K562 (cell line): ENCODE results near the gene PAFAH2. TPM values are rescaled to one million over a fixed set of nuclear protein-coding genes. Genes with fewer than 3 reads are reported as not detected.

Experiments used
- BRD4 ChIP-seq: fragments of 200-600 bp; sonication (generic); IDR thresholded peaks from 2 replicates; pipeline ENCODE4 v1.6.1; 2017; ENCODE audit warnings: inconsistent platforms
- C11orf30 ChIP-seq: fragments of 450-650 bp; IDR thresholded peaks from 2 replicates; pipeline ENCODE4 v1.6.1; 2016; ENCODE audit warnings: low read depth, mild to moderate bottlenecking
- DDX20 ChIP-seq: fragments of 450-650 bp; IDR thresholded peaks from 2 replicates; pipeline ENCODE4 v1.6.1; 2016; ENCODE audit warnings: missing genetic modification characterization, low read depth, mild to moderate bottlenecking, missing compliant biosample characterization, moderate library complexity
- ETV5 ChIP-seq: sonication (generic); formaldehyde crosslinking; IDR thresholded peaks from 2 replicates; pipeline ENCODE4 v1.4.0; 2020; ENCODE audit warnings: low read depth, mild to moderate bottlenecking, missing genetic modification reagents
- ILF3 ChIP-seq: fragments of 450-650 bp; IDR thresholded peaks from 2 replicates; pipeline ENCODE4 v1.6.1; 2018; ENCODE audit warnings: antibody characterized with exemption, mild to moderate bottlenecking, moderate library complexity, borderline replicate concordance
- MYNN ChIP-seq, 2 experiments: sonication (generic); formaldehyde crosslinking in 1 of 2; IDR thresholded peaks; 2 replicates each; pipeline versions ENCODE4 v1.5.0 to v1.6.1; 2016 to 2020; ENCODE audit warnings: antibody characterized with exemption in 1 of 2, missing genetic modification reagents in 1 of 2
- NR2C1 ChIP-seq, 2 experiments: fragments of 450-650 bp; IDR thresholded peaks; 2 replicates each; pipeline ENCODE4 v1.6.1; 2017; ENCODE audit warnings: mild to moderate bottlenecking in 2 of 2, antibody characterized with exemption in 1 of 2, inconsistent platforms in 1 of 2, missing compliant biosample characterization in 1 of 2, missing genetic modification characterization in 1 of 2
- NUFIP1 ChIP-seq: fragments of 450-650 bp; IDR thresholded peaks from 2 replicates; pipeline ENCODE4 v1.6.1; 2018; ENCODE audit not compliant: partially characterized antibody
- PTRF ChIP-seq: fragments of 450-650 bp; IDR thresholded peaks from 2 replicates; pipeline ENCODE4 v1.6.1; 2016; ENCODE audit warnings: mild to moderate bottlenecking, missing genetic modification characterization, missing compliant biosample characterization
- RBBP5 ChIP-seq: fragments of 200-600 bp; sonication (generic); IDR thresholded peaks from 2 replicates; pipeline ENCODE4 v1.6.1; 2012; ENCODE audit warnings: borderline replicate concordance, mild to moderate bottlenecking, low read length, control low read depth, inconsistent platforms; ENCODE audit not compliant: insufficient read depth, poor library complexity, severe bottlenecking
- RFX5 ChIP-seq: IDR thresholded peaks from 2 replicates; pipeline ENCODE4 v1.6.1; 2011; ENCODE audit warnings: low read depth, mild to moderate bottlenecking, improper control_type of control experiment, low read length
- SP1 ChIP-seq: sonication (generic); formaldehyde crosslinking; IDR thresholded peaks from 2 replicates; pipeline ENCODE4 v1.8.1; 2022; ENCODE audit warnings: mild to moderate bottlenecking, missing genetic modification reagents
- STAG1 ChIP-seq: sonication (generic); formaldehyde crosslinking; IDR thresholded peaks from 2 replicates; pipeline ENCODE4 v1.5.0; 2020; ENCODE audit warnings: missing genetic modification reagents, borderline replicate concordance
- TAF9B ChIP-seq: fragments of 450-650 bp; IDR thresholded peaks from 2 replicates; pipeline ENCODE4 v1.6.1; 2018; ENCODE audit warnings: mild to moderate bottlenecking; ENCODE audit not compliant: partially characterized antibody
- TAL1 ChIP-seq: fragments of 450-650 bp; IDR thresholded peaks from 2 replicates; pipeline ENCODE4 v1.6.1; 2016; ENCODE audit warnings: mild to moderate bottlenecking
- TFE3 ChIP-seq: fragments of 450-650 bp; formaldehyde crosslinking; IDR thresholded peaks from 2 replicates; pipeline ENCODE4 v1.4.0; 2020; ENCODE audit warnings: mild to moderate bottlenecking, mixed read lengths
- ZNF124 ChIP-seq: sonication (generic); formaldehyde crosslinking; IDR thresholded peaks from 2 replicates; pipeline ENCODE4 v1.8.1; 2022; ENCODE audit warnings: missing genetic modification reagents
- ZNF23 ChIP-seq: fragments of 250-450 bp; sonication (Bioruptor Pico); IDR thresholded peaks from 2 replicates; pipeline ENCODE4 v1.4.0; 2020; ENCODE audit warnings: mild to moderate bottlenecking
- ZNF41 ChIP-seq: fragments of 250-450 bp; sonication (Bioruptor Pico); conservative IDR thresholded peaks from 2 replicates; pipeline ENCODE4 v1.4.0; 2020; ENCODE audit warnings: mild to moderate bottlenecking
- ZNF75A ChIP-seq: fragments of 450-650 bp; formaldehyde crosslinking; IDR thresholded peaks from 2 replicates; pipeline ENCODE4 v1.4.0; 2020; ENCODE audit warnings: mild to moderate bottlenecking
- polyA plus RNA-seq, 8 experiments: library from polyadenylated mRNA; depleted of rRNA in 4 of 8; stranded (reverse) in 5 of 8; unstranded in 3 of 8; fragments of >200 nt; fragmentation: Nextera tagmentation in 2 of 8; fragmentation: Illumina TruSeq in 1 of 8; extraction: Ambion mirVana in 2 of 8; extraction: Trizol in 1 of 8; gene quantifications; 2 replicates each; pipeline versions ENCODE4 v1.2.1 to v1.2.3, GENCODE V29; 2011 to 2014; ENCODE audit warnings: inconsistent platforms in 1 of 8, missing spikeins in 1 of 8
- total RNA-seq, 7 experiments: library from RNA; depleted of rRNA in 6 of 7; stranded (reverse); fragments of >200 nt in 6 of 7; fragmentation: Illumina TruSeq in 2 of 7; extraction: Trizol in 2 of 7; gene quantifications; 2 replicates each; pipeline versions ENCODE4 v1.2.1 to v1.2.3, GENCODE V29; 2011 to 2021; ENCODE audit warnings: low replicate concordance in 1 of 7
- TF ChIP-seq, protein P1 (sequence below), 2 experiments: fragments of 450-650 bp in 1 of 2; IDR thresholded peaks; 2 replicates each; pipeline ENCODE4 v1.6.1; 2011 to 2017; ENCODE audit warnings: low read depth in 2 of 2, antibody characterized with exemption in 1 of 2, borderline replicate concordance in 1 of 2, low read length in 1 of 2, mild to moderate bottlenecking in 1 of 2, mixed read lengths in 1 of 2; ENCODE audit not compliant: control insufficient read depth in 1 of 2
- TF ChIP-seq, protein P2 (sequence below): fragments of 450-650 bp; IDR thresholded peaks from one replicate; pipeline ENCODE4 v1.6.1; 2018; ENCODE audit warnings: mild to moderate bottlenecking, moderate library complexity; ENCODE audit not compliant: partially characterized antibody

PAFAH2 gene
- total and polyA plus RNA-seq, 9 of the 15 experiments (the other 6 are each of a cell fraction or from before 2014, with no cell fraction given), result 4.2 to 10.9 (median 6.8) TPM

DNA sequence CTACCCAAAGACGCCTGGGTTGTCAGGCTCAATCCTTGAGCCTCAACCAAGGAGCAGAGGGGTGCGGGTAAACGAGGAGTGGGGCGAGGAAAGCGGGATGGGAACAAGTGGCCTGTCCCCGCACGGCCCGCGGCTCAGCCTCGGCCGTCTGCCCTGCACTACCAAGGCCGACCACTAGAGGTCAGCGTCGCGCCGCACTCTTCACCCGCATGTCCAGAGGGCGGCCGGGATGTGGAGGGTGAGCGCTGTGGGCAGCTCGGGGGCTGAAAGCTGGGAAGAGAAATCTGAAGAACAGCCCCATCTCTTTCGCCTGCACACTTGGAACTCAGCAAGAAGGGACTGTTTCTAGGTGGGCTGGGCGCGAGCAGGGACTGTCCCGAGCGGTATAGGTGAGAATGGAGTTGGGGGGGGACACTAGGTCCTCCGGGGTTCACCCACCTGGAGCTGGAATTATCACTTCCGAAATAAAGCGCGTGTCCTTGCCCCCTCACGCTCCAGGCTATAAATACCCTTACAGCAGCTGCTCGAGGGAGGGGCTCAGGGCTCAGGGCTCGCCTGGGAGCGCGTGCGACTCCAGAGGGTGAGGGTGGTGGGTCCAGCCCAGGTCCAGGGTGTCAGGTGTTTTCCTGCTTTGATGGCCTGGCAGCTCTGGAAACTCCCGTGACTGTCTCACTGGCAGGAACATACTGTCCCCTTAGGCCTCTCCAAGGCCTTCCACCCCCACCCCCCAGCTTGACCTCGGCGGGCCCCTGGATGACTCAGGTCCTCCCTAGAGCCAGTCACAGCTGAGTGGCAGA lies 38.3 kb upstream of the PAFAH2 start (continued):
- TF ChIP-seq BRD4 (no peak; the same call in 1 of the 2 replicates), RFX5 (no peak), DDX20 (tag) (no peak), ZNF75A (CRISPR knock-in tag) (no peak), TFE3 (CRISPR knock-in tag) (no peak), STAG1 (peak; percentile 95), NR2C1 (IDR thresholded peaks at IDR 0.05) (0 out of 2 replicates have a peak, but pooled peaks have one; percentile 37), NR2C1 (tag; IDR thresholded peaks at IDR 0.05) (peak; percentile 45), ILF3 (no peak; the same call in 1 of the 2 replicates), C11orf30 (no peak), SP1 (0 out of 2 replicates have a peak, but pooled peaks have one; percentile 10), MYNN (IDR thresholded peaks at IDR 0.05) (peak; percentile 82), MYNN (CRISPR knock-in tag; IDR thresholded peaks at IDR 0.05) (no peak), NUFIP1 (no peak), PTRF (tag) (no peak), TAF9B (no peak), ETV5 (no peak), ZNF124 (CRISPR knock-in tag) (no peak), TAL1 (no peak), RBBP5 (peak; percentile 21), ZNF41 (CRISPR knock-in tag) (no peak), ZNF23 (CRISPR knock-in tag) (no peak)
- TF ChIP-seq, protein P1, sequence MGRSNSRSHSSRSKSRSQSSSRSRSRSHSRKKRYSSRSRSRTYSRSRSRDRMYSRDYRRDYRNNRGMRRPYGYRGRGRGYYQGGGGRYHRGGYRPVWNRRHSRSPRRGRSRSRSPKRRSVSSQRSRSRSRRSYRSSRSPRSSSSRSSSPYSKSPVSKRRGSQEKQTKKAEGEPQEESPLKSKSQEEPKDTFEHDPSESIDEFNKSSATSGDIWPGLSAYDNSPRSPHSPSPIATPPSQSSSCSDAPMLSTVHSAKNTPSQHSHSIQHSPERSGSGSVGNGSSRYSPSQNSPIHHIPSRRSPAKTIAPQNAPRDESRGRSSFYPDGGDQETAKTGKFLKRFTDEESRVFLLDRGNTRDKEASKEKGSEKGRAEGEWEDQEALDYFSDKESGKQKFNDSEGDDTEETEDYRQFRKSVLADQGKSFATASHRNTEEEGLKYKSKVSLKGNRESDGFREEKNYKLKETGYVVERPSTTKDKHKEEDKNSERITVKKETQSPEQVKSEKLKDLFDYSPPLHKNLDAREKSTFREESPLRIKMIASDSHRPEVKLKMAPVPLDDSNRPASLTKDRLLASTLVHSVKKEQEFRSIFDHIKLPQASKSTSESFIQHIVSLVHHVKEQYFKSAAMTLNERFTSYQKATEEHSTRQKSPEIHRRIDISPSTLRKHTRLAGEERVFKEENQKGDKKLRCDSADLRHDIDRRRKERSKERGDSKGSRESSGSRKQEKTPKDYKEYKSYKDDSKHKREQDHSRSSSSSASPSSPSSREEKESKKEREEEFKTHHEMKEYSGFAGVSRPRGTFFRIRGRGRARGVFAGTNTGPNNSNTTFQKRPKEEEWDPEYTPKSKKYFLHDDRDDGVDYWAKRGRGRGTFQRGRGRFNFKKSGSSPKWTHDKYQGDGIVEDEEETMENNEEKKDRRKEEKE (IDR thresholded peaks at IDR 0.05; ENCODE audit: borderline replicate concordance in 1 of 2, control insufficient read depth in 1 of 2, low read depth in 2 of 2, low read length in 1 of 2), result no peak
- TF ChIP-seq, protein P2, sequence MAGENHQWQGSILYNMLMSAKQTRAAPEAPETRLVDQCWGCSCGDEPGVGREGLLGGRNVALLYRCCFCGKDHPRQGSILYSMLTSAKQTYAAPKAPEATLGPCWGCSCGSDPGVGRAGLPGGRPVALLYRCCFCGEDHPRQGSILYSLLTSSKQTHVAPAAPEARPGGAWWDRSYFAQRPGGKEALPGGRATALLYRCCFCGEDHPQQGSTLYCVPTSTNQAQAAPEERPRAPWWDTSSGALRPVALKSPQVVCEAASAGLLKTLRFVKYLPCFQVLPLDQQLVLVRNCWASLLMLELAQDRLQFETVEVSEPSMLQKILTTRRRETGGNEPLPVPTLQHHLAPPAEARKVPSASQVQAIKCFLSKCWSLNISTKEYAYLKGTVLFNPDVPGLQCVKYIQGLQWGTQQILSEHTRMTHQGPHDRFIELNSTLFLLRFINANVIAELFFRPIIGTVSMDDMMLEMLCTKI, result no peak
